GM21825 (cell line): ENCODE measurements around the gene STRBP.

Experiments
- ATAC-seq: cut with Tn5 transposase; IDR thresholded peaks from one replicate; pipeline ENCODE4 v1.9.1; 2021; ENCODE audit warnings: mild to moderate bottlenecking, moderate library complexity; ENCODE audit not compliant: unreplicated experiment

The STRBP gene

DNA sequence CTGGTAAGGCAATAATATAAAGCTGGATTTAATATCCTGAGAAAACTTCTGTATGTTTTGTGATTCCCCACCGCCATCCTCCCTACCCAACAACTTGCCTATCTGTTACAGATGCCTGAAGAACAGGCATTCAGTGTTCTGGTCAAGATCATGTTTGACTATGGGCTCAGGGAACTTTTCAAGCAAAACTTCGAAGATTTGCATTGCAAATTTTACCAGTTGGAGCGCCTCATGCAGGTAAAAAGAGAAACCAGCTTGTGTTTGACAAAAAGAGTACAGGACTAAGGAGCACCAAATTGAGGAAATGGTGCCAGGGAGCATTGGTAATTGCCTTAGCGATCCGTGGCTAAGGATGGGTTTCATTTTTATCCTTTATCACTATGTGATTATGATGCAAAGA, 194.9 kb downstream of the STRBP start:
- ATAC-seq, result no peak

DNA sequence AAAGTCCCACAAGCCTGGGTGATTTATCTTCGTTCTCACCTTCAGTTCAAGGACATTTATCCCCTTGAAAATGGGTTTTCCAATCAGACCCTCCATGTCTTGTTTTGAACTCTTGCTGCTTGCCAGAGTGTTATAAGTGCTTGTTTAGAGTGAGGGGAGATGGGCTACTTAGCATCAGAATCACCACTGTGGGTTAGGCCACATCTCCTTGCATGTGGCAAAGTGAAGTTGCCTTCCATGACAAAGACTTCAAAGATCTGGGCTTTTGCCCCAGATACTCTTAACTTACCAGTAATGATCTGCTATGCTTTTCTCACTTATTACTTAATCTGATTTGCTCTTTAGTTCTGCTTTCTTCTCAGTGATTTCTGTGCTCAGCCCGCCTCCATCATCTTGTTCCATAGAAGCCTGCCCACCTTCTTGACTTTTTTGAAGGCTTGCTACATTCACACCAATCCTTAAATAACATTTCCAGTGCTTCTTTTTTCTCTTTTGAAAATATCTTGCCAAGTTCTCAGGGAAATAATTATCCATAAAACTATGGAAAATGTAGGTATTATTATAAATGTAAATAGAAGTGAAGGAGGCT, 195.9 kb downstream of the STRBP start:
- no peak for ATAC-seq
